ENCODE data around the gene PTPRC.
A peak's percentile ranks its signal among the peaks of the same experiment; 100 is the strongest.

The PTPRC gene

GRCh38 chr1:198730952-198731351, 92.1 kb downstream of the PTPRC start:
- TF ChIP-seq POLR2A (IDR thresholded peaks at IDR 0.05; ENCODE audit: low read depth, low read length), result no peak
- DNase-seq (ENCODE audit: insufficient read length, low spot score) (no peak), FAIRE-seq (no peak)

DNA sequence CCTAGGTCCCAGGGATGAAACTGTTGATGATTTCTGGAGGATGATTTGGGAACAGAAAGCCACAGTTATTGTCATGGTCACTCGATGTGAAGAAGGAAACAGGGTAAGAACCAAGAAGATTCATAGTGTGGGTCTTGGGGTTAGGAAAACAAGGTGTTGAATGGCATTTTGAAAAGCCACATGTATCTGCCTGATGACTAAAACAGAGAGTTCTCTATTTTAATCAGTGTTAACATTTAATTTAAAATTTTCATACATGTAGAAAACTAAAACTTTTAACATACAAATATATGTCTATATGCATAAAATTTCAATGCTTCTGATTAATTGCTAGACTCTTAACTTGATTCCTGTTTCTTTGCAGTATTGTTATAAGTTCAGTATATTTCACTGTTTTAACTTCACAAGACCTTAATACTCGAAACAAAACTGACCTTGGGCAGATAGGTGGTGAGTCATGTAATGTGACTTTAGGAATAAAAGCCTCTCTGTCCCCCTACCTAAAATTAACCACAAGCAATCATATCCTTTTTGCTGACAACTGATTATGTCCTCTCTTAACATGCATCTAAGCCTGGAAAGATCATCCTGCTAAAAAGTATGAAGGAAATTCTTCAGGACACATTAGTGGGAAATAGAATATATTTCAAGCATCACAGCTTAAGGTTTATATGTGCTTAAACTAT, 95.6 kb downstream of the PTPRC start:
- DNase-seq (ENCODE audit: insufficient read length, low spot score) (no peak), FAIRE-seq (no peak)
- TF ChIP-seq POLR2A (IDR thresholded peaks at IDR 0.05; ENCODE audit: low read depth, low read length), result no peak

GRCh38 chr1:198741744-198742143, 102.9 kb downstream of the PTPRC start:
- peak; percentile 6 for FAIRE-seq
- TF ChIP-seq POLR2A (IDR thresholded peaks at IDR 0.05; ENCODE audit: low read depth, low read length), result no peak
- no peak for DNase-seq (ENCODE audit: insufficient read length, low spot score)

DNA sequence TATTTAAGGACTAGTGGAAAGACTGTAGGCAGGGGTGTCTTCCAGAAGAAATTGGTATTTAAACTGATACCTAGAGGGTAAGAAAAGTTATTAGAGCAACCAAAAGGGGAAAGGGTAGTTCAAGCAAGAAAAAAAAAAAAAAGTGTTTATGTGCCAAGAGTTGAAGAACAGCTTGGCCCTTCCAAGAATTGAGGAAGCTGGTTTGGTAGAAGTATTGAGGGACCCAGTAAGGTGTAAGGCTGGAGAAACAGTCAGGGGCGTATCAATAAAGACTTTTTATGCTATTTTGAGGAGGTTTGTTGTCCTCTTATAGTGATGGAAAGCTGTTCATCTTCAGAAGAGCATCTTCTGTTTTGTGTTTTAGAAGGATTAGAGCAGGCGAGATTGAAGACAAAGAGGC, 108.3 kb downstream of the PTPRC start:
- no peak for DNase-seq (ENCODE audit: insufficient read length, low spot score)
- no peak for TF ChIP-seq POLR2A (IDR thresholded peaks at IDR 0.05; ENCODE audit: low read depth, low read length)
- no peak for FAIRE-seq

GRCh38 chr1:198749279-198749678, 110.4 kb downstream of the PTPRC start:
- no peak for DNase-seq (ENCODE audit: insufficient read length, low spot score)
- no peak for TF ChIP-seq POLR2A (IDR thresholded peaks at IDR 0.05; ENCODE audit: low read depth, low read length)
- peak; percentile 11 for FAIRE-seq

DNA sequence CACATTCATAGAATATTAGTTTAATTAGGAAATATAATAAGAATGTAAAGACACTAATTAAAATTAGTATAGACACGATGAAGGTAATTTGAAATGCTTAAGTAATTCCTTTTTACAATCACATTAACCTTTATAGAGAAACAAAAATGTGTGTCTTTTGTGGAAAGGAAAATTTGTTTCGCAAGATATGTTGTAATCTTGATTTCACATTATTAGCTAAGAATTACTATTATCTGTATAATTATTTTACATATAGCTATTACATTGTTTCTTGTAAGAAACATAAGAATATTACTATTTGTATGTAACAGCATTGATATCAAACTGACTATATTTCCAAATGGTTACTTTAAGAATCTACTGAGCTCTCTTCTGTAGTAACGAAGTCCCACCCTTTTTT, 111.2 kb downstream of the PTPRC start:
- no peak for TF ChIP-seq POLR2A (IDR thresholded peaks at IDR 0.05; ENCODE audit: low read depth, low read length)
- FAIRE-seq, result no peak
- no peak for DNase-seq (ENCODE audit: insufficient read length, low spot score)

- FAIRE-seq (no peak), DNase-seq (ENCODE audit: insufficient read length, low spot score) (no peak)
- no peak for TF ChIP-seq POLR2A (IDR thresholded peaks at IDR 0.05; ENCODE audit: low read depth, low read length)
These were observed 112.9 kb downstream of the PTPRC start for GRCh38 chr1:198751741-198752140.

GRCh38 chr1:198754670-198755069, 115.8 kb downstream of the PTPRC start:
- DNase-seq (ENCODE audit: insufficient read length, low spot score) (no peak), FAIRE-seq (peak; percentile 82)
- no peak for TF ChIP-seq POLR2A (IDR thresholded peaks at IDR 0.05; ENCODE audit: low read depth, low read length)

DNA sequence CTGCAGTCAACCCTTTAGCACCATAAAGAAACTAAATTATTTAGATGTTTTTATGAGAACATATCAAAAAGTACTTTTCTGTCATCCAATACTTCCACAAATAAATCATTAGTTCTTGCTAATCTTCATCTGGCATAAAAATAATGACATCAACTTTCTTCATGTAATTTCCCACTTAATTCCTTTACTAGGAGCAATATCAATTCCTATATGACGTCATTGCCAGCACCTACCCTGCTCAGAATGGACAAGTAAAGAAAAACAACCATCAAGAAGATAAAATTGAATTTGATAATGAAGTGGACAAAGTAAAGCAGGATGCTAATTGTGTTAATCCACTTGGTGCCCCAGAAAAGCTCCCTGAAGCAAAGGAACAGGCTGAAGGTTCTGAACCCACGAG, 116.9 kb downstream of the PTPRC start:
- no peak for TF ChIP-seq POLR2A (IDR thresholded peaks at IDR 0.05; ENCODE audit: low read depth, low read length)
- DNase-seq (ENCODE audit: insufficient read length, low spot score) (no peak), FAIRE-seq (no peak)

DNA sequence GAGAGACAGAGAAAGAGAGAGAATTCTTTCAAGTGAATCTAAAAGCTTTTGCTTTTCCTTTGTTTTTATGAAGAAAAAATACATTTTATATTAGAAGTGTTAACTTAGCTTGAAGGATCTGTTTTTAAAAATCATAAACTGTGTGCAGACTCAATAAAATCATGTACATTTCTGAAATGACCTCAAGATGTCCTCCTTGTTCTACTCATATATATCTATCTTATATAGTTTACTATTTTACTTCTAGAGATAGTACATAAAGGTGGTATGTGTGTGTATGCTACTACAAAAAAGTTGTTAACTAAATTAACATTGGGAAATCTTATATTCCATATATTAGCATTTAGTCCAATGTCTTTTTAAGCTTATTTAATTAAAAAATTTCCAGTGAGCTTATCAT, 117.6 kb downstream of the PTPRC start:
- DNase-seq (ENCODE audit: insufficient read length, low spot score) (no peak), FAIRE-seq (no peak)
- TF ChIP-seq POLR2A (IDR thresholded peaks at IDR 0.05; ENCODE audit: low read depth, low read length), result no peak

GRCh38 chr1:198761859-198762616, 123.2 kb downstream of the PTPRC start:
- no peak for TF ChIP-seq POLR2A (IDR thresholded peaks at IDR 0.05; ENCODE audit: low read depth, low read length)
- FAIRE-seq, result no peak
- DNase-seq (ENCODE audit: insufficient read length, low spot score), result no peak

- FAIRE-seq (peak; percentile 81), DNase-seq (ENCODE audit: insufficient read length, low spot score) (no peak)
- TF ChIP-seq POLR2A (IDR thresholded peaks at IDR 0.05; ENCODE audit: low read depth, low read length), result no peak
These were observed 124.5 kb downstream of the PTPRC start for GRCh38 chr1:198763298-198763714.

DNA sequence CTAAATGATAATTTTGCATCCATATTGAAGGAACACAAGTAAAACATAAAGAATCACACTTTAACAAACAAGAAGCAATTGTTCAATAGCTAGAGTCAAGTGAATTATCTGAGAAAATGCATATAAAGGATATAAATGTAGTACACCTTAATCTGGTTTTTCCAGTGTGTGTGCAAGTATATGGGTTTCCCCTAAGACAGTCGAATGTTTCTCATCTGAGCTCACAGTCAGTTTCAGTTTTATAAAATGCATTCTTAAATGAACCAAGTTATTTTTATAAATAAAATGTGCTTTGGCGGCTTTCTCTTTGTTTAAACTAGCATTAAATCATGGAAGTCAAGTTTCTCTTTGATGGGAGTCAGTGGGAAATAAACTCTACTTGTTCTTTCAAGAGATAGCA, 125.9 kb downstream of the PTPRC start:
- FAIRE-seq (no peak), DNase-seq (ENCODE audit: insufficient read length, low spot score) (no peak)
- no peak for TF ChIP-seq POLR2A (IDR thresholded peaks at IDR 0.05; ENCODE audit: low read depth, low read length)

GRCh38 chr1:198765416-198765815, 126.6 kb downstream of the PTPRC start:
- no peak for FAIRE-seq
- DNase-seq (ENCODE audit: insufficient read length, low spot score), result no peak
- no peak for TF ChIP-seq POLR2A (IDR thresholded peaks at IDR 0.05; ENCODE audit: low read depth, low read length)

DNA sequence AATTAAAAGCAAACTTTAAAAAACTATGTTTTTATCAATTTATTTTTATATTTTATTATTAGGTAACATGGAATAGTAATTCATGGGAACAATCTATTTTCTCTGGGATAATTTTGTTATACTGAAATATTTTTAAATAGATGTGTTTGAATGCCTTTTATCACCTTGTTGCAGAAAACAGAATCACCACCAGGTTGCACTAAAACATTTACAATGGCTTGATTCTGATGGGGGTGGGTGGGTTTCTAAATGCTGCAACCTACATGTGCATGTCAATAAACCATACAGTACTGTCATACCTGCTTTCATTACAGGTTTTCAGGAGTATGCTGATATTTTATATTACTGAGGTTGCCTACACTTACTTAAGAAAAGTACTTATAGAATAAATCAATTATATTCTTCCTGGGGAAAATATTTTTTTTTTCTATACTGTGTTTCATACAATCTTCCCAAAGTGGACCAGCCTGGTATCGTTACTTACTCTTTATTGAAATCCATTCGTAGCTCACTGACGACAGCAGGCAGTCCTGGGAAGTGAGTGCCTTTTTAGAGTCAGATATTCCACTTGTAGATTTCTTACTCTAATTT, 132.8 kb downstream of the PTPRC start:
- no peak for TF ChIP-seq POLR2A (IDR thresholded peaks at IDR 0.05; ENCODE audit: low read depth, low read length)
- no peak for DNase-seq (ENCODE audit: insufficient read length, low spot score)
- no peak for FAIRE-seq

All from H54 (cell line).